Vagina (tissue), 2 donors: Measurements from ENCODE around the gene KCNJ18.
"Not testable (repeated sequence)": the region's sequence is repeated elsewhere in the genome, so short reads cannot be mapped to it uniquely, and the experiment has no call there.

Experiments used
- CTCF ChIP-seq, 3 experiments: fragments of 450-650 bp in 2 of 3; fragments of 200-600 bp in 1 of 3; sonication (generic) in 1 of 3; IDR thresholded peaks; one replicate each; pipeline ENCODE4 v1.5.1; 2017 to 2019; ENCODE audit warnings: antibody characterized with exemption in 3 of 3, mild to moderate bottlenecking in 2 of 3, moderate library complexity in 2 of 3
- POLR2A ChIP-seq, 2 donors: fragments of 450-650 bp; IDR thresholded peaks; one replicate each; pipeline ENCODE4 v1.6.1; 2017; ENCODE audit warnings: antibody characterized with exemption in 2 of 2, mild to moderate bottlenecking in 2 of 2, moderate library complexity in 2 of 2
- POLR2AphosphoS5 ChIP-seq, 2 donors: sonication (generic); formaldehyde crosslinking; IDR thresholded peaks; one replicate each; pipeline ENCODE4 v1.9.0; 2017; ENCODE audit warnings: antibody characterized with exemption in 2 of 2, mild to moderate bottlenecking in 2 of 2, low read depth in 1 of 2; ENCODE audit not compliant: insufficient read depth in 1 of 2

DNA sequence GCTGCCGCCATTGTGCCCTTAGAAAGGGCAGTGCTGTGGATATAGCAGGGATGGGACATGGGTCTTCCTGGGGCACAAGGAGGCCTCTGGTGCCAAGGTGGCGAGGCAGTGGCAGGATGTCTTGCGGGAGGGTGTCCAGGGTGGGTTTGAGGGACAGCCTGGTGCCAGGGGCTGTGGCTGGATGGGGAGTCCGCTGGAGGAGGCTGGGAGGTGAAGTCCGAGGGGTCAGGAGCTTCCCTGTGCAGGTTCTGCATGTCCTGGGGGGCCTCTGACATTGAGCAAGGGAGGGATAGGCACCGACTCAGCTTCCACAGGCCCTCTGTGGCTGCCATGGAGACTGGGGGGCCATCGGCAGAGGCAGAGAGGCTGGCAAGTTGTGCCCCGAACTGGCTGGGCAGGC is 9.7 kb downstream of the KCNJ18 start:
- not testable (repeated sequence) for TF ChIP-seq CTCF (IDR thresholded peaks at IDR 0.05); POLR2A (IDR thresholded peaks at IDR 0.05); POLR2AphosphoS5 (IDR thresholded peaks at IDR 0.05; ENCODE audit: insufficient read depth in 1 of 2, low read depth in 1 of 2)
